Stimulated activated CD8-positive, alpha-beta memory T cell treated with anti-CD3 and anti-CD28 coated beads, Interleukin-15, amount 100 ng/mL, for 4 hours (primary cell): ENCODE data around the gene LGALS9C.
"Not testable (repeated sequence)": the region's sequence is repeated elsewhere in the genome, so short reads cannot be mapped to it uniquely, and the experiment has no call there.

Experiments used
- DNase-seq, 2 donors: peaks; one replicate each; pipeline ENCODE4 v3.0.0-alpha.2; 2020; ENCODE audit warnings: low read depth in 2 of 2

LGALS9C gene

DNA sequence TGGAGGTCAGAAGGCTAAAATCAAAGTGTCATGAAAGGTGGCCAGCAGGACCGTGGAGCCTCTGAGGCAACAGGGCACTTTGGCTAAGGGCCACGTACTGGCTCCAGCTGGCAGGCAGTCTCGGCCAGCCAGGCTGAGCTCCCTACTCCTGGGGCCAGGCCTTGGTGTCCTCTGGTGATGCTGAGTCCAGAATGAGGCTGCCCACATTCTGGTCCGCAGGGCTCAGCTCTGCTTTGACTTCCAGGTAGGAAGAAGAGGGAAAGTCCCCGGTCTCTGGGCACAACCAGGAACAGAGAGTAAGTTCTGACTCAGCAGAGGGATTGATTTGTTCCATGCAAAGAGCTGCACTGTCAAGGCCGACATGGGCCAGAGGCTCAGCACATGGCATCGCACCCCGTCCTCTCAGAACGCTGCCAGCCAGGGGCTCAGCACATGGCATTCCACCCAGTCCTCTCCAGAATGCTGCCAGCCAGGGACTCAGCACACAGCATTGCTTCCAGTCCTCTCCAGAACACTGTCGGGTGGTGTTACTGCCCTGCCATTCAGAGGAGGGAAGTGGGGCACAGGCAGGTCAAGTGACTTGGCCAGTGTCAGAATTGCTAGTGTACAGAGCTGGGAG lies 2.5 kb downstream of the LGALS9C start:
- DNase-seq, result not testable (repeated sequence)

DNA sequence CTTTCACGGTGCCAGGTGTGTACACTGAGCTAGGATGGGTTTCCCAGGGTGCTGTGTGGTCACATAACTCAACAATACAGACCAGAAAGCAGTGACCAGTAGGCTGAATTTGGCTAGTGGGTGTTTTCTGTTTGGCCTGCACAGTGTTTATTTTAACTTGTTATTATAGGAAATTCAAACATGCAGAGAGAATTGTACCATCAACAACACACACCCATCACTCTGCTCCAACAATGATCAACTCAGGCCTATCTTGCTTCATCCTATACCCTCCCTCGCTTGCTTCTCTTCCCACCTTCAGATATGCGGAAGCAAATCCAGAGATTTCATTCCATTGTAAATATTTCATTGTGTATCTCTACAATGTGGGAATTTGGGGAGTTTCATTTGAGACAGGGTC lies 5.2 kb downstream of the LGALS9C start:
- DNase-seq, result not testable (repeated sequence)

DNA sequence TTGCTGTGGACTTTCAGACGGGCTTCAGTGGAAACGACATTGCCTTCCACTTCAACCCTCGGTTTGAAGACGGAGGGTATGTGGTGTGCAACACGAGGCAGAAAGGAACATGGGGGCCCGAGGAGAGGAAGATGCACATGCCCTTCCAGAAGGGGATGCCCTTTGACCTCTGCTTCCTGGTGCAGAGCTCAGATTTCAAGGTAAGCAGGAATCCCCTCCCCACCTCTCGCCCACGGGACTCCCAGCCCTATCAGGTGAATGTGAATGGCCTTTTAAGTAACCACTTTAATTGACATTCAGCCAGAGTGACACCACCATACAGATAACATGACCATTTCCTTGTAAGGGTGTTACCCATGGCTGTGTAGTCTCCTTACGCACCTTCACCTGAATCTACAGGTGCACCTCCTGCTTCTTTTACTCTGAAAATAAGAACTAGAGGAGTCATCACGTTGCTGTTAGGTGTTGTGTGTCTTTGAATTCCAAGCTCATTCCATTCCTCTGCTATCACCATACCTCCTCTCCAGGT lies 9.4 kb downstream of the LGALS9C start:
- not testable (repeated sequence) for DNase-seq

DNA sequence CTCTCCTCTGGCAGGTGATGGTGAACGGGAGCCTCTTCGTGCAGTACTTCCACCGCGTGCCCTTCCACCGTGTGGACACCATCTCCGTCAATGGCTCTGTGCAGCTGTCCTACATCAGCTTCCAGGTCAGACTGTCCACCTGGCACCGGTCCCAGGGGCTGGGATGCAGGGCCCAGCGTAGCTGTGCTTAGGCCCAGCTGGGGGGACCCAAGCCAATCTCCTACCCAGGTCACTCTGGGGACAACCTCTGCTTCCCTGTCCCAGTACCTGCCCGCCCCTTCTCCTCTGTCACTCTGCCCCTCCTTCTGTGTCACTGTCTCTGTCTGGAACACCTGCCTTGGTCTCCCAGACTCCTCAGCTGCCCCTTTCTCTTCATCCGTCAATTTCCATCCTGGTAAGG lies 11.0 kb downstream of the LGALS9C start:
- not testable (repeated sequence) for DNase-seq

DNA sequence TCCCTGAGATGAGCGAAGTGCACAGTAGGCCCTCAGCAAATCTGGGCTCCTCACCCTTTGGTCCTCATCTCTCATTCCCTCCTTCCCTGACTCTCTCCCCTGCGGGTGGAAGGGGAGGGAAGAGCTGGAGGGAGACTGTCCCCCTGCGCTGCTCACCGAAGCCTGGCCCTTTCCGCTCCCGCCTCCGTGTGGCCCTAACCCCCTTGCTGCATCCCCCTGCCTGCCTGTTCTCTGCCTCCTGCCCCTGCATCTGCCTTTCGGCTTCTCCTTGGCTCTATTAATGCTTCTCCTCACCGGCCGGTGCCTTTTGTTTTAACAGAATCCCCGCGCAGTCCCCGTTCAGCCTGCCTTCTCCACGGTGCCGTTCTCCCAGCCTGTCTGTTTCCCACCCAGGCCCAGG lies 12.0 kb downstream of the LGALS9C start:
- not testable (repeated sequence) for DNase-seq

DNA sequence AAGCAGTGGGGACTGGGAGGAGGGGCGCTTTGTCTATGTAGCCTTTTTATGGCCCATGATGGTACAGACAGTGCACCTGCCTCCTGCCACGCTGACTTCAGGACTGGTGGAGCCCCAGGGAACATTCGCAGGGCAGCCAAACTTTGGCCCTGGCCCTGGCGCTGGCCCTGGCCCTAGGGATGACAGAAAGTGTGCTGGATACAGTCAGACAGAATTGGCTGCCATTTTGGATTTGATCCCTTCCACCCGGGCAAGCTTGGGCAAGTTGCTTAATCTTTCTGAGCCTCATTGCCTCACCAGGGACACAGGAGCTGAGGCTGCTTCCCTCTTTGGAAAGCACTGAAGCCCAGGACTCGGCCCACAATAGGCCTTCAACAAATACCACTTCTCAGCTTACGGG lies 13.4 kb downstream of the LGALS9C start:
- not testable (repeated sequence) for DNase-seq

DNA sequence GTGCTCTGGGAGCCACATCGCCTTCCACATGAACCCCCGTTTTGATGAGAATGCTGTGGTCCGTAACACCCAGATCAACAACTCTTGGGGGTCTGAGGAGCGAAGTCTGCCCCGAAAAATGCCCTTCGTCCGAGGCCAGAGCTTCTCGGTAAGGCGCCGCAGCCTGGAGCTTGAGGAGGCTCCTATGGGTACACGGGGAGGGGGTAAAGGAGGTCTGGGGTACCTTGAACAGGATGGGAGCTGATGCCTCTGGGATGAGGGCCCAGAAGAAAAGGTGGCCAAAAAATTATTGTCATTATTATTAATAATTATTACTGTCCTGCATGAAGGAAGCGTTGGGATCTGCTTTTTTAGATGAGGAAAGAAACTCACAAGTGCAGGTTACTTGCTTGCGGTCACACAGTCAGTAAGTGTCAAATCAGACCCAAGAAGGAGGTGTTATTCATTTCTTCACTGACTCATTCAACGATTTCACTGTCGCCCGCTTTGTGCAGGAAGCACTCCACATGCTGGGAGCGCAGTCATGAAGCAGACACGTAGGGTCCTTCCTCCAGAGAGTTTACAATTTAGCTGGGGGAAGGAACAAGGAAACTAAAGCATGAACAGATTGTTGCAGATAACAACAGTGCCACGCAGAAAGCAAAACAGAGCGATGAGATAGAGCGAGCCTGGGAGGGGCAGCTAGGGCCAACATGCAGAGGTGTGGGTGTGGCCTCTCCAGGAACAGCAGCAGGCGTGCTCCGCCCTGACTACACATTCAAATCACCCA lies 16.3 kb downstream of the LGALS9C start:
- DNase-seq, result not testable (repeated sequence)

DNA sequence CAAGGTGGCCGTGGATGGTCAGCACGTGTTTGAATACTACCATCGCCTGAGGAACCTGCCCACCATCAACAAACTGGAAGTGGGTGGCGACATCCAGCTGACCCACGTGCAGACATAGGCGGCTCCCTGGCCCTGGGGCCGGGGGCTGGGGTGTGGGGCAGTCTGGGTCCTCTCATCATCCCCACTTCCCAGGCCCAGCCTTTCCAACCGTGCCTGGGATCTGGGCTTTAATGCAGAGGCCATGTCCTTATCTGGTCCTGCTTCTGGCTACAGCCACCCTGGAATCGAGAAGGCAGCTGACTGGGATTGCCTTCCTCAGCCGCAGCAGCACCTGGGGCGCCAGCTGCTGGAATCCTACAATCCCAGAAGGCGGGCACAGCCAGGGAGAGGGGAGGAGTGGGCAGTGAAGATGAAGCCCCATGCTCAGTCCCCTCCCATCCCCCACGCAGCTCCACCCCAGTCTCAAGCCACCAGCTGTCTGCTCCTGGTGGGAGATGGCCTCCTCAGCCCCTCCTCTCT lies 17.7 kb downstream of the LGALS9C start:
- DNase-seq, result not testable (repeated sequence)

DNA sequence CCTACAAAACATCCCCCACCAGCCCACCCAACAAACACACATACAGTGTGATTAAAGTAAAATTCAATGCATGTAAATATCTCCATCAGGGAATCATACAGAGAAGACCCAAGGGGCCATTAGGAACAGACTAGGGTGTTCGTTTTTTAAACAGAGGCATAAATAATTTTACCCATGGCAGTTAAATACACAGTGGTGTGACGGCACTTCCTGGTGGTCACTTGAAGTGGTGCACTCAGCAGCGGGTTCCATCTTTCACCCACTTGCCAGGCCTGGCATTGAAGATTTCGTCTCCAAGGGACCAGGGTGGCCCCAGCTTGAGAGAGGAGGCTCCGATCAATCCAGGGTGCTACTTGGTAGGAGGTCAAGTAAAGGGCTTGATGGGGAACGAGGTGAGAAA lies 20.5 kb downstream of the LGALS9C start:
- DNase-seq, result not testable (repeated sequence)

DNA sequence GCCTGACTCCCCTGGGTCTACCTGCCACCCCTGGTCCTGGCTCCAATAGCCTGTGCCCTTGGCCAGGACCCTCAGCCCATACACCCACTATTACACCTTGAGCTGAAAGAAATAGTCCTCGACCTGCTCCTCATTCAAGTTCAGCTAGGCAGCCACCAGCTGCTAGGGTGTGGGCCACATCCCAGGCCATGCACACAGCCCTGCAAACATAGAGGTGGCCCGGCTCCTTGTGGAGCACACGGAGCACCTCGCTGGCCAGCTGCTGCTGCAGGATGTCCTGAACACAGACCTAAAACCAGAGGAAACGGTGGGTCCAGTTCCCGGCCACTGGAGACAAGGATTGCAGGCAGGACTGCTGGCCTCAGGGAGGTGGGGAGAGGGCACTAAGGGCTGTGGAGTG lies 22.5 kb downstream of the LGALS9C start:
- not testable (repeated sequence) for DNase-seq

DNA sequence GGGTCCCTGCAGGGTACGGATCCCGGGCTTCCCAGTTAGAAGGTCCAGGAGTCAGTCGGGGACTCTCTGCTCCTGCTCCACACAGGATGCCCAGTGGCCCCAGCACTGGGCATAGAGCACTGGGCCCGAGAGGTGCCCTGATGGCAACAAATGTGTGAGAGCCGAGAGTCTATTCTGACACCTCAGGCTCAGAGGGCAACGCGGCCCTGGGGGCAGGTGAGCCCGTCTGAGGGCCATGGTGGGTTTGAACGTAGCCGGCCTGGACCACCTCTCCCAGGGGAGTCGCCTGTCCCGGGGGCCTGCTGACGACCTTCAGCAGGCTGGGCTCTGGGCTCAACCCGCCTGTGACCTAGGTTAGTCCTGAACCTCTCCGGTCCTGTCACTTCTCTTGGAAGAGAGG lies 23.2 kb downstream of the LGALS9C start:
- not testable (repeated sequence) for DNase-seq

DNA sequence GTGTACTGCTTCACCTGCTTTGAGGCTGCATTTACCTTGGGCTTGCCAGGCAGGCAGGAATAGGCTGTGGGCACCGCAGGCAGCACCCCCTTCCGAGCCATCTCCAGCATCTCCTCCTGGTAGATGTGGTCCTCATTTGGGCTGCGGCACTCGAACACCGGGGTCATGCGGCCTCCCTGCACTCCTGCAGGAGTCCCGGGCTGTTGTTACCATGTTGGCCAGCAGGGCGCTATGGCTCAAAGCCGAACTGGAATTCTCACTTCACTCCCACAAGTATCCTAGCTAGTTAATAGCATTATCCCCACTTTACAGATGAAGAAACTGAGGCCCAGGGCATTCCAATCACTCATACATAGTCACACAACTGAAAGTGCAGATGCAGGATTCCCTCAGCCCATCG lies 23.7 kb downstream of the LGALS9C start:
- DNase-seq, result not testable (repeated sequence)

DNA sequence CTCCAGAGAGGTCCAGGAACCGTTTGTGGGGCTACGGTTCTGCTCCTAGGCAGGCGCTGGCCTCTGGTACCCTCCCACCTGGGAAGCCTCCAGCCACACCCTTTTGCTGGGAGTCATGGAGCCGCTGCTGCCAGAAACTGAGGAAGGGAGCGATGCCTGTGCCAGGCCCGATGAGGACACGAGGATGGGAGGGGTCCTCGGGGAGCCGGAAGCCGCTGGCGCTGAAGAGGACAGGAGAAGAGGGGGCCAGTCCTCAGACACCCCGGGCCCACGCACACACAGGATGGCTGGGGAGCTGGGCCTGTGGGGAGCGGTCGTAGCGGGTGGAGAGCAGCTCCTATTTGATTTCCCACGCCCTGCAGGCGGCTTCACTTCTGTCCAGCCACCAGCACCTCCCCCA lies 24.2 kb downstream of the LGALS9C start:
- not testable (repeated sequence) for DNase-seq

DNA sequence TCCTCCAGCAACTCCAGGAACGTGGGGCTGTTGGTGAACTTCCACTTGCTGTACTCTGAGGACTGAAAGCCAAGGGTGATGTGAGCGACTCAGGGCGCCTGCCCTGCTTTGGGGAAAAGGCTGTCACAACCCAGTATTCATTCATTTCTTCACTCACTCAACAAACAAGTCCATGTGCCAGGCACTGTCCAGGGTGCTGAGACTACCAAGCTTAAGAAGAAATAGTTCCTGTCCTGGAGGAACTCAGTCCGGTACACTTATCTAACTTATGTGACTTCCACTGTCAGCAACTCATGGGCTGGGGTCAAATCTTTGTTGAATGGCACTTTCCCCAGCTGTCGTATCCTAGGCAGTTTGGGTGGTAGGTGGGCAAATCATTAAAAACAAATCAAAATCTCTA lies 26.6 kb downstream of the LGALS9C start:
- not testable (repeated sequence) for DNase-seq

DNA sequence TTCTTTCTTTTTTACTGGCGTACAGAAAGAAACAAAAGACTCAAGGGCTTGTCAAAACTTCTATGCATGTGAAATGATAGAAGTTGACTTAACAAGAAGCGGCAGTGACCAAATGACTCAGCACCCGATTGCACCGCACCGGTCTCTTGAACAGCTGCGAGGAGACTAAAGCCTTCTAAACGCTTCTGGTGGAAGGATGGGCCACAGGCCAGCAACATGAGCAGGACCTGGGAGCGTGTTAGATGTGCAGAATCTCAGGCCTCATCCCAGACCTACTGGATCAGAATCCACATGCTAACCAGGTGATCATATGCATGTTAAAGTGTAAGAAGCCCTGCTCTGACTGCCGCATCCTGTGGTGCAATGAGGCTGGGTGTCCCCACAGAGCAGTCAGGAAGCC lies 31.1 kb downstream of the LGALS9C start:
- DNase-seq, result not testable (repeated sequence)

DNA sequence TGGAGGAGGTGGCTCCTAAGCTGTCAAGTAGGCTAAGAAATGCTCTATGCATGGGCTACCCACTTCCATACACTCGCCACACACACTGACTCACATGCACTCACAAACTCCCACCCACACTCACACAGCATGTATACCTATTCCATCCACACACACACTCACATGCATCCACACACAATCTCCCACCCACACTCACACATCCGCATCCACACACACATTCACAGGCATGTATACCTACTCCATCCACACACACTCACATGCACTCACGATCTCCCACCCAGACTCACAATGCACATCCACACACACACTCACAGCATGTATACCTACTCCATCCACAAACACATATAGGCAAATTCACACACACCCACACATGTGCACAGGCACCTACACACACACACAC lies 32.1 kb downstream of the LGALS9C start:
- DNase-seq, result not testable (repeated sequence)

DNA sequence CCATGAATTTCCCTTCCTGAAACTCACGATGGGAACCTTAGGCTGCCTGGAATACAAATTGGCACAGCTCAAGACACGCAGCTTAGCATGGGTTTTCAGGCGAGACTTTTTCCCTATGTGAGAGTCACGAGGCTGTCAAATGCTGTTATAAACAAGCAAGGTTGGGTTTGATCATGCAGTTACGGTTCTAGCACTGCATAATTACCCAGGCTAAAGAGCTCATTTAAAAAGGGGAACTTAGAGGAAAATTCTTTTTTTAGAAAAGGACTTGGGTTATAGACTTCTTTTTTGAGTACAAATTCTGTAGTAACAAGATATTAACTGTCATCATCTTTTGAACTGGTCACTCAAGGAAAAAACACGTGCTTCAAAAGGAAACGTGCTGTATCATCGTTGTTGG lies 44.5 kb downstream of the LGALS9C start:
- not testable (repeated sequence) for DNase-seq

DNA sequence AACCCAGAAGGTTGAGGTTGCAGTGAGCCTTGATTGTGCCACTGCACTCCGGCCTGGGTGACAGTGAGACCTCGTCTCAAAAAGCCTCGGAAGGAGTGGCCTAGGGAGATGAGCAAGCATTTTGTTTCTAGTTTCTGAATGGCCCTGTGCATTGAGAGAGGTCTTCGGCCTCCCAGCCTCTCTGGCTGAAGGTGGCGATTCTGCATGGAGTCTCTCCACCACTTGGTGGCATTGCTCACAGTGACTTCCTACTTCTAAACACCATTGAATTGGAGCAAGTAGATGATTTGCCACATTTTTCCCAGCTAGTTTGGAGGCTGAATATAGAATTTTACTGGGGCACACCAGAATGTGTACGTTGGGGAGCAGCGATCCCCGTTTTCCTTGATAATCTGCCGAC lies 48.4 kb downstream of the LGALS9C start:
- DNase-seq, result not testable (repeated sequence)

DNA sequence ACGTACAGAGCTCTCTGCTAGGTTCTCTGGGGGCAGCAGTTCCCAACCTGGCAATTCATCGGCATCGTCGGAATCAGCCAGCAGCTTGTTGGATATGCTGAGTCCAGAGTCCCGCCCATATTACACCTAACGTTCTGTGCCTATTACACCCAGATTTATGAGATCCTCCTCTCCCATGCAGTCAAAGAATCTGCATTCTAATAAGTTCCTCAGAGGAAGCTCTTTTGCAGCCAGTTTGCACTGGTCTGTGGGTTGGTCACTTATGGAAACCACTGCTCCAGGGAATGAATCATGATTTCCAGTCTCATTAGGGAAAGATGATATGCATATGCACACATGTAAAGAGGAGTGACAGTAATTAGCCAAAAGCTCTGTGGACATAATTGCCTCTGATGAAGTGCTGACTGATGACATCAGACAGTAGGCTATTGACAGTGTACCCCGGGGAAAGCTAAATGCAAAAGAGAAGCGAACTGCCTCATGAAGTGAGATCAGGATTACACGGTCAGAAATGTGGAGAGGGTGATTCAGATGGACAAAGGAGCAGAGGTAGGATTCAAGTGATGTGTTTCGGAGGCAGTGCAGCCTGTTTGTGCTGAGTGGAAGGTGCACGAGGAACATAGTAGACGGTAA lies 49.7 kb downstream of the LGALS9C start:
- DNase-seq, result not testable (repeated sequence)

DNA sequence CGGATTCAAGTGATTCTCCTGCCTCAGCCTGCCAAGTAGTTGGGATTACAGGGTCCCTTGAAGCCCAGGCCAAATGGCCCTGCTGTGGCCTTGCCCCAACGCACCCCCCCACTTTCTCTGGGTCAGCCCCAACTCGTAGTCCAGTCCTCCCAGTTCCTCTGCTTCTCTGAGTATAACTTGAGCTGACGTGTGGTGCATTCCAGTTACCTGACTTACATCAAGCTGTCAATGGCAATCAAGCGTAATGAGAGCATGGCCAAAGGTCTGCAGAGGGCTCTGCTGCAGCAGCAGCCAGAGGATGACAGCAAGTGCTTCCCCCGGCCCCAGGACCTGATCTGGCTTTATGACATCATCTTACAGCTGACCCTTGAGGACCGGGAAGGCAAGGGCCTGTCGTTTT lies 50.8 kb downstream of the LGALS9C start:
- DNase-seq, result not testable (repeated sequence)

DNA sequence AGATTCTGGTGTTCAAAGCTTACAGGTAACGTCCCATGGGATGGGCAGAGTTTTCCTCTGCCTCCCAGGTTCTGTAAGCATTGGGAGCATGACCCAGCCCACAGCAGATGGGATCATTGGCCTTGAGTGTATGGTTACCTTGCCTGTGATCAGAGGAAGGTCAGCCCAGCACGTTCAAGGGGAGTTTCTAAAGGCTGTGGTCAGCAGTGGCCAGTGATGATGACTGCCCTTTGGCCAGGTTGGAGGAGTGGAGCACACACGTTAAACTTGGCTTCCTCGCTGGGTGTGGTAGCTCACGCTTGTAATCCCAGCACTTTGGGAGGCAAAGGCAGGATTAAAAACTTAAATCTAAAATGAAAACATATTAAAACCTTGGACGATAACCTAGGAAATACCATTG lies 51.8 kb downstream of the LGALS9C start:
- DNase-seq, result not testable (repeated sequence)

DNA sequence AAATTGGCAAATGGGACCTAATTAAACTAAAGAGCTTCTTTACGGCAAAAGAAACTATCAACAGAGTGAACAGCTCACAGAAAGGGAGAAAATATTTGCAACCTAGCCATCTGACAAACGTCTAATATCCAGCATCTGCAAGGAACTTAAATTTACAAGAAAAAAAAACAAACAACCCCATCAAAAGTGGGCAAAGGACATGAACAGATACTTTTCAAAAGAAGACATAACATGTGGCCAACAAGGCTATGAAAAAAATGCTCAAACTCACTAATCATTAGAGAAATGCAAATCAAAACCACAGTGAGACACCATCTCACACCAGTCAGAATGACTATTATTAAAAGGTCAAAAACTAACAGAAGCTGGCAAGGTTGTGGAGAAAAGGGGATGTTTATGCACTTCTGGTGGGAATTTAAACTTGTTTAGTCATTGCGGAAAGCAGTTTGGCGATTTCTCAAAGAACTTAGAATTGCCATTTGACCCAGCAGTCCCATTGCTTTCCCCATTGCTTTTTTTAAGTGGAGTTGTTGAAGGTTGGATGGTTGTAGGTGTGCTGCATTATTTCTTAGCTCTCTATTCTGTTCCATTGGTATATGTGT lies 52.4 kb downstream of the LGALS9C start:
- DNase-seq, result not testable (repeated sequence)
